AG04450 (cell line): Measurements from ENCODE around the gene NATD1. TPM values are rescaled to one million over a fixed set of nuclear protein-coding genes. Genes with fewer than 3 reads are reported as not detected.

Experiments
- CTCF ChIA-PET: fragments of 300-600, 350-600 bp; formaldehyde crosslinking; extraction: SDS; loops from one replicate; lab custom pipeline; 2022; ENCODE audit warnings: antibody characterized with exemption, inconsistent platforms; lab: Charles Lee
- POLR2A ChIA-PET: fragments of 350-600 bp; formaldehyde crosslinking; extraction: SDS; loops from one replicate; lab custom pipeline; 2021; ENCODE audit warnings: antibody characterized with exemption, inconsistent platforms; lab: Yijun Ruan, JAX
- DNase-seq: peaks from one replicate; pipeline ENCODE4 v3.0.0-alpha.2; 2011; ENCODE audit warnings: low read depth, low spot score
- H3K27ac ChIP-seq: one replicate; pipeline ENCODE4 v1.5.1; 2012; ENCODE audit warnings: low read depth, low read length, control low read depth
- H3K27me3 ChIP-seq: one replicate; pipeline ENCODE4 v1.6.0; 2012; ENCODE audit warnings: low read length; ENCODE audit not compliant: control insufficient read depth, insufficient read depth
- H3K4me3 ChIP-seq: 2 replicates; pipeline ENCODE4 v1.5.1; 2011; ENCODE audit warnings: mild to moderate bottlenecking, low read depth, low read length, control low read depth
- H3K9me3 ChIP-seq: 2 replicates; pipeline ENCODE4 v1.5.1; 2012; ENCODE audit warnings: low read length; ENCODE audit not compliant: control insufficient read depth, insufficient read depth
- CTCF ChIP-seq: IDR thresholded peaks from 2 replicates; pipeline ENCODE4 v1.5.1; 2011; ENCODE audit warnings: low read depth, low read length, control low read depth, inconsistent platforms
- polyA plus RNA-seq: library from polyadenylated mRNA; depleted of rRNA; stranded (reverse); fragments of >200 nt; gene quantifications from 2 replicates; pipeline ENCODE4 v1.2.3, GENCODE V29; 2011

NATD1 gene
- polyA plus RNA-seq, 1 experiment: 4.0 TPM

- no peak overlapping the region for H3K27ac ChIP-seq
- no peak for DNase-seq
- POLR2A ChIA-PET: no interaction called here
- TF ChIP-seq CTCF: no peak
- CTCF ChIA-PET: no interaction called here
- H3K9me3 ChIP-seq: peaks cover 82% of the 10 kb centered on the region
- no peaks in the 10 kb centered on the region for H3K27me3 ChIP-seq
- no peak overlapping the region for H3K4me3 ChIP-seq
Measured at GRCh38 chr17:21298983-21299519, 45.8 kb upstream of the NATD1 start.

- no peak for TF ChIP-seq CTCF
Measured at GRCh38 chr17:21298056-21298982, 45.1 kb upstream of the NATD1 start.

GRCh38 chr17:21297597-21297996, 44.4 kb upstream of the NATD1 start:
- Histone ChIP-seq H3K9me3 (peaks cover 83% of the 10 kb centered on the region), H3K27ac (no peak overlapping the region), H3K4me3 (no peak overlapping the region), H3K27me3 (no peaks in the 10 kb centered on the region)
- no peak for TF ChIP-seq CTCF
- ChIA-PET CTCF (no interaction called here), POLR2A (no interaction called here)
- DNase-seq: no peak

More at GRCh38 chr17:21298056-21298982, 45.1 kb upstream of the NATD1 start:
- POLR2A ChIA-PET: no interaction called here
- Histone ChIP-seq H3K9me3 (peaks cover 82% of the 10 kb centered on the region), H3K27me3 (no peaks in the 10 kb centered on the region), H3K4me3 (no peak overlapping the region), H3K27ac (no peak overlapping the region)
- no peak for DNase-seq
- CTCF ChIA-PET: no interaction called here

- no peak for DNase-seq
- H3K9me3 ChIP-seq: peaks cover 87% of the 10 kb centered on the region
- no peaks in the 10 kb centered on the region for H3K27me3 ChIP-seq
- POLR2A ChIA-PET: no interaction called here
- H3K4me3 ChIP-seq: no peak overlapping the region
- CTCF ChIA-PET: no interaction called here
- no peak for TF ChIP-seq CTCF
- H3K27ac ChIP-seq: no peak overlapping the region
Measured at GRCh38 chr17:21297026-21297520, 43.9 kb upstream of the NATD1 start.
